Measurements from ENCODE around the gene POLR3E.

- no peak for TF ChIP-seq EZH2 (IDR thresholded peaks at IDR 0.05; ENCODE audit: insufficient read depth, poor library complexity, severe bottlenecking)
- no peak for TF ChIP-seq EZH2phosphoT487 (IDR thresholded peaks at IDR 0.05; ENCODE audit: insufficient read depth, low read depth)
These were observed at the start of gene POLR3E for GRCh38 chr16:22297114-22297870.
